Globus pallidus (tissue), 1 donor: ENCODE data around the gene ALKBH3.
A peak's percentile ranks its signal among the peaks of the same experiment; 100 is the strongest.

Experiments used
- DNase-seq: peaks from one replicate; pipeline ENCODE4 v3.0.0-alpha.2; 2015; ENCODE audit warnings: low spot score

ALKBH3 gene

DNA sequence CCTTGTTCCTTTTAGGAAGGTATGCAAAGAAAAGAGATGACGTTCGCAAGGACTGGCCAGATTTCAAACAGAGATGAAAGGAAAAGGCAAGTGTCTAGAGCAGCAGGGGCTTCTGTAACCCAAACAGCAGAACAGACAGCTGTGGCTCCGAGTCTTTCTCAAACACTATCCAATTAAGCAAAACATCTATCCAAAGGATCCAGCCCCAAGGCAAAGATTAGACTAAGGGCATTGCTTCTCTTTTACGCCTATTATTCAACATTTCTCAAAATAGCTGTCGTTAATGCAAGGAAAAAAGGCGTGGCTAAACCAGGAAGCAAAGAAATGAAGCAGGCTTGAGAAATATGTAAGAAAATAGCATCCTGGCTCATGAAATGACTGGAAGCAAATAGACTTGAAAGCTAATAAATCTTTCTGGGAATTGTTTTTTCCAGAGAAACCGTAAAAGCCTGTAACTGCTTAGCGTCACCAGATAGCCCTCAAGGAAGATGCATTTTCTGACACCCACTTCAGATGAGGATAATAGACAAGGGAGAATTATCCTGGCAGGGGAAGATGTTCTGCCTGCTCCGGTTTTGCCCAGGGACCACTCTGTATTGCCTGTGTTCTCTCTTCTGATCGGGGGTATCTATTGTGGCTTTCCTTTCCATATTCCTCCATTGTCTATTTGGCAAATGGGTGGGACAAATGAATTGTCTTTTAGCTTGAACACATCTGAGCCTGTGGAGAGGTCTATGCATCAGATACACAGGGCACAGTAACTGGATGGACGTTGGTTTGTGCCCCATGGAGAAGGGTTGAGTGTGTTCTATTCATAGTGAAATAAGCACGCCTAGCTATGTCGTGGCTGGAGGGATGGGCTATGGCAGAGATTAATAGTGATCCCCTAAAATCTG, 82.0 kb downstream of the ALKBH3 start:
- no peak for DNase-seq

DNA sequence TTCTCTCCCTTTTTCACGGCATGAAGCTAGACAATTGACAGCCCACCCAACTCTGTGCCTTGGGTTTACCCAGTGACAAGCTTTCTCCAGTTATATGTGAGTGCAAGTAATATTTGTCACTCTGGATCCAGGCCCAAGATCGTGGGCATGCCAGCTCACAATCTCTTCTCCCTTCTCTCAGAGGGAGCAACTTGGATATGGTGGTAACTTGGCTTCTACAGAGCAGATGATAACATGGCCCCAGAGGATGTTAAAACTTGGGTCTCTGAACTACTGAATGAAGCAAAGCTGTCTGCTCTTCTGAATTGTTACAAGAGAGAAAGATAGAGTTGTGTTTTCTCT, 82.6 kb downstream of the ALKBH3 start:
- DNase-seq = no peak

DNA sequence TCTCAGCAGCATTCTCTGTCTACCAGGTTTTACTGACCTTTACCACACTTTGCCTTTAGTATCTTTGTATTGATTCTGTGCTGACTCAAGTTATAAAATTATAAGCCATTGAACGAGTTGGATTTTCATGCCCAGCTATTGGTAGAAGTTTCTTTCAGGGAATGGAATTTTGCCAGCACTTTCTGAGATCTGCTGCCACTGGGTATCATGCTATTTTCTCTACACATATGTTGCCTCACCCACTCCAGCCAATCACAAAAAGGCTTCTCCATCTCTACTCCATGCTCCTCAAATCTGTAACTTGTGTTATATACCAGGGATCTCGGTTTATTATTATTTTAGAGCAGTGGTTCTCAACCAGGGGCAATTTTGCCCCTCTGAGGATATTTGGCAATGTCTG, 87.0 kb downstream of the ALKBH3 start:
- no peak for DNase-seq

DNA sequence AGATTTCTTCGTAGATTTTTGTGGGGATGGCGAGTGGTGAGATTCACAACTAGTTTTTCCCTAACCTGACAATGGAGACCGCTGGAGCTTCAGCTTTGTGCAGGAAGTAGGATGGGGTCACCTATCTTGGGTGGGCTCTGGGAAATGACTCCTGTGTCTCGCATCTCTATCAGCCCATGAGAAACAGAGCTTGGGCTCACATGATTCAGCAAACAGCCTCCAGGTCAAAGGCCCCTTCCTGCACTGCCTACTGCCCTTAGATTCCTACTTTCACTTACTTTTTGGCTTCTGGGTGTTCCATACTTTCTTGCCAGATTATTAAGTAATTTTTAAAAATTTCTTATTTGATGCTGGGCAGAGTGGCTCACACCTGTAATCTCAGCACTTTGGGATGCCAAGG, 88.1 kb downstream of the ALKBH3 start:
- no peak for DNase-seq

DNA sequence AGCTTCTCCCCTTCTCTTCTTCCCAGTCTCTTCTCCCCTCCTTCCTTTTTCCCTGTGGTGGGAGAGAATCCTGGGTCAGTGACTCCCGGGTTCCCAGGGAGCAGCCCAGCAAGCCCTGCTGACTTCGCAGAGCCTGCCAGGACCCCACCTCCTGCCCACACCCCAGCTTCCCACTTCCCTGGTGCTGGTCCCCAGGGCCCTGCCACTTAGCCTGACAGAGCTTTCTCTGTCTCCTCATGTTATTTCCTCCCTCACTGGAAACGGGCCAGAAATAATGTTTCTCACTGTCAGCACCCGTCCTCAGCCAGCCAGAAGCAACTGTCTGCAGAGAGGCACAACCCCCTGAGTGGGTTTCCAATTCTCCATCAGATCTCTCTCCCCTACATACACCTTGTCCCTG, 88.9 kb downstream of the ALKBH3 start:
- DNase-seq = peak; percentile 75
